OCI-LY3 (cell line): ENCODE measurements around the gene ACE.

Source experiments
- H2AFZ ChIP-seq: fragments of 200-600, 300-600 bp; shearing (Covaris generic); 2 replicates; pipeline ENCODE4 v1.6.0; 2014; ENCODE audit warnings: antibody characterized with exemption, low read depth, low read length
- H3K27ac ChIP-seq: fragments of 200-600, 300-600 bp; sonication (generic); 2 replicates; pipeline ENCODE4 v1.5.1; 2014; ENCODE audit warnings: mild to moderate bottlenecking, low read length, moderate library complexity, mixed read lengths
- H3K27me3 ChIP-seq: fragments of 200-600, 300-600 bp; sonication (generic); 2 replicates; pipeline ENCODE4 v1.6.1; 2014; ENCODE audit warnings: low read depth, low read length, mixed read lengths
- H3K36me3 ChIP-seq: fragments of 200-600, 300-600 bp; sonication (generic); replicated peaks from 2 replicates; pipeline ENCODE3; 2014; ENCODE audit warnings: low read depth, low read length, mixed read lengths
- H3K4me1 ChIP-seq: fragments of 300-600, 200-600 bp; sonication (generic); 2 replicates; pipeline ENCODE4 v1.6.1; 2014; ENCODE audit warnings: low read length, mixed read lengths
- H3K4me2 ChIP-seq: fragments of 200-600, 300-600 bp; sonication (generic); 2 replicates; pipeline ENCODE4 v1.6.1; 2014; ENCODE audit warnings: low read length, mixed read lengths
- H3K4me3 ChIP-seq: fragments of 300-600, 200-600 bp; sonication (generic); 2 replicates; pipeline ENCODE4 v1.5.1; 2014; ENCODE audit warnings: antibody characterized with exemption, mild to moderate bottlenecking, low read length, moderate library complexity
- H3K79me2 ChIP-seq: fragments of 300-600, 200-600 bp; shearing (Covaris generic); 2 replicates; pipeline ENCODE4 v1.6.1; 2014; ENCODE audit warnings: mild to moderate bottlenecking, low read length, mixed read lengths
- H3K9ac ChIP-seq: fragments of 300-600, 200-600 bp; shearing (Covaris generic); 2 replicates; pipeline ENCODE4 v1.6.0; 2014; ENCODE audit warnings: mild to moderate bottlenecking, low read length, moderate library complexity
- H3K9me3 ChIP-seq: fragments of 200-600, 300-600 bp; shearing (Covaris generic); 2 replicates; pipeline ENCODE4 v1.6.1; 2014; ENCODE audit warnings: low read length, mixed read lengths; ENCODE audit not compliant: insufficient read depth
- H4K20me1 ChIP-seq: fragments of 200-600, 300-600 bp; sonication (generic); 2 replicates; pipeline ENCODE4 v1.6.1; 2016; ENCODE audit warnings: low read length, mixed read lengths; ENCODE audit not compliant: insufficient read depth
- EZH2phosphoT487 ChIP-seq: fragments of 200-600 bp; shearing (Covaris generic); IDR thresholded peaks from 2 replicates; pipeline ENCODE4 v1.6.1; 2018; ENCODE audit warnings: antibody characterized with exemption, mixed run types, low read depth
- TF ChIP-seq, protein P1 (sequence below): fragments of 200-600, 300-600 bp; sonication (generic); IDR thresholded peaks from 2 replicates; pipeline ENCODE4 v1.5.1; 2014; ENCODE audit warnings: antibody characterized with exemption, low read length, low read depth

ACE gene

GRCh38 chr17:63535640-63536039 is 58.8 kb downstream of the ACE start:
- Histone ChIP-seq H3K9ac (no peak overlapping the region), H3K4me1 (no peaks in the 10 kb centered on the region), H2AFZ (no peak overlapping the region), H3K4me3 (no peak overlapping the region), H3K9me3 (no peaks in the 10 kb centered on the region), H3K27me3 (no peaks in the 10 kb centered on the region), H3K4me2 (no peak overlapping the region), H3K79me2 (no peaks in the 10 kb centered on the region), H3K27ac (no peak overlapping the region), H4K20me1 (no peaks in the 10 kb centered on the region), H3K36me3 (no peaks in the 10 kb centered on the region)
- TF ChIP-seq EZH2phosphoT487 = no peak
- TF ChIP-seq, protein P1, sequence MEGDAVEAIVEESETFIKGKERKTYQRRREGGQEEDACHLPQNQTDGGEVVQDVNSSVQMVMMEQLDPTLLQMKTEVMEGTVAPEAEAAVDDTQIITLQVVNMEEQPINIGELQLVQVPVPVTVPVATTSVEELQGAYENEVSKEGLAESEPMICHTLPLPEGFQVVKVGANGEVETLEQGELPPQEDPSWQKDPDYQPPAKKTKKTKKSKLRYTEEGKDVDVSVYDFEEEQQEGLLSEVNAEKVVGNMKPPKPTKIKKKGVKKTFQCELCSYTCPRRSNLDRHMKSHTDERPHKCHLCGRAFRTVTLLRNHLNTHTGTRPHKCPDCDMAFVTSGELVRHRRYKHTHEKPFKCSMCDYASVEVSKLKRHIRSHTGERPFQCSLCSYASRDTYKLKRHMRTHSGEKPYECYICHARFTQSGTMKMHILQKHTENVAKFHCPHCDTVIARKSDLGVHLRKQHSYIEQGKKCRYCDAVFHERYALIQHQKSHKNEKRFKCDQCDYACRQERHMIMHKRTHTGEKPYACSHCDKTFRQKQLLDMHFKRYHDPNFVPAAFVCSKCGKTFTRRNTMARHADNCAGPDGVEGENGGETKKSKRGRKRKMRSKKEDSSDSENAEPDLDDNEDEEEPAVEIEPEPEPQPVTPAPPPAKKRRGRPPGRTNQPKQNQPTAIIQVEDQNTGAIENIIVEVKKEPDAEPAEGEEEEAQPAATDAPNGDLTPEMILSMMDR = no peak

DNA sequence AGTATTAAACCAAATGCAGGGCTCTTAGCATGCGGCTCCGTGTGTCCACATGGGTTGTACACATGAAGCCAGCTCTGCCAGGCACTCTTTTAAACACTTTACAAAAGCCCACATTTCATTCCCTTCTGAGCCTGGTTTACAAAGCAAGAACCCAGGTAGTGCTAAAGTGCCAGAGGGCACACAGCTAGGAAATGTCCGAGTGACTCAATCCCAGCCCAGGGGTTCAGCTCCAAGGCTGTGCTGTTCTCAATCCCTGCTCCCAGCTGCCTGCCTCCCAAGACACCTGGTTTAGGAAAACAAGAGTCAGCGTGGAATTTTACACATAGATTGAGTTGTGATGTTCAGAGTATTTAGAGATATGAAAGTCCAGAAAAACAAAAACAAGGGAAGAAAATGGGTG is 60.1 kb downstream of the ACE start:
- TF ChIP-seq, protein P1 = no peak
- TF ChIP-seq EZH2phosphoT487 = no peak
- no peak overlapping the region for H3K4me3 ChIP-seq
- H3K36me3 ChIP-seq = no peaks in the 10 kb centered on the region
- H3K4me2 ChIP-seq = no peak overlapping the region
- no peak overlapping the region for H3K9ac ChIP-seq
- H3K27ac ChIP-seq = no peak overlapping the region
- H3K9me3 ChIP-seq = no peaks in the 10 kb centered on the region
- no peaks in the 10 kb centered on the region for H3K79me2 ChIP-seq
- H4K20me1 ChIP-seq = no peaks in the 10 kb centered on the region
- H3K27me3 ChIP-seq = no peaks in the 10 kb centered on the region
- no peaks in the 10 kb centered on the region for H3K4me1 ChIP-seq
- no peak overlapping the region for H2AFZ ChIP-seq

- Histone ChIP-seq H3K36me3 (no peaks in the 10 kb centered on the region), H3K27me3 (no peaks in the 10 kb centered on the region), H3K27ac (no peak overlapping the region), H3K4me1 (no peaks in the 10 kb centered on the region), H3K79me2 (no peaks in the 10 kb centered on the region), H3K4me3 (no peak overlapping the region), H2AFZ (no peak overlapping the region), H3K4me2 (no peak overlapping the region), H4K20me1 (no peaks in the 10 kb centered on the region), H3K9me3 (no peaks in the 10 kb centered on the region), H3K9ac (no peak overlapping the region)
- TF ChIP-seq, protein P1 = no peak
- no peak for TF ChIP-seq EZH2phosphoT487
Measured at GRCh38 chr17:63537991-63538692, 61.3 kb downstream of the ACE start.

DNA sequence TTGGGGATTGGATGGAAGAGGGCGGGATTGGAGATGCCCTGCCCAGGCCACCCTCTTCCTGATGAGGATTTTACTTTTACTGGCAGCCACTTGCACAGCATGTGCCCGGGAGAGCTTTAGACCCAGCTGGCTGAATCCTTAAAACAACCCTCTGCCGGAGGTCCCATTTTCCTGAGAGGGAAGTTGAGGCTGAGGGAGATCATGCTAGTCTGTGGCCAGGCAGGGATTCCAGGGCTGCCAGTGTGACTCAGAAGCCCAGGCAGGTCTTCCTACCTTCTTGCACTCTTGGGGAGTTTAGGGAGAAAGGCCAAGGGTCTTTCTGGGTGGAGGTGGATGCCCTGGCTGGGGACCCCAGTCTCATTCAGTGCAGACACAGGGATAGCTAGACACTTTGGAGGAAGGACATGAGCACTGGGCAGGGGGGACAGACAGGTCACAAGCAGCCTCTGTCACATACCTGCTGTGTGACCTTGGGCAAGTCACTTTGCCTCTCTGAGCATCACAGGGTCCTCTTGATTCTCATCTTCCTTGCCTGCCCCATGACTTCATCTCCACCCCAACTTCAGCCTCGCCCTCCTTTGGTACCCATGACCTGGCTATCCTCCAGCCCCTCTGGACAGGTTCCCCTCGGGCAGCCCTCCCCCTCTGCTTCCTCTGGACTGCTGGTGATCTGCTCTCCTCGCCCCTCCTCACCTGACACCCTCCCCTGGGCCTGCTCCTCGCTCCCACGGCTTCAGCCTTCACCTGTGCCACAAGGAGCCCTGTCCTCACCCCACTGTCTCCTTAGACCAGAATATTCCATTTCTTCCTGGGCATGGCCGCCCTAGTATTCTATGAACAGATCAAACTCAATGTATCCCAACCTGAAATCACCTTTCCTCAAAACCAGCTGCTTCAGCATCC is 62.1 kb downstream of the ACE start:
- no peak overlapping the region for H3K4me2 ChIP-seq
- H3K79me2 ChIP-seq = no peaks in the 10 kb centered on the region
- no peak overlapping the region for H3K27ac ChIP-seq
- no peaks in the 10 kb centered on the region for H3K4me1 ChIP-seq
- no peaks in the 10 kb centered on the region for H3K9me3 ChIP-seq
- H3K9ac ChIP-seq = no peak overlapping the region
- no peaks in the 10 kb centered on the region for H4K20me1 ChIP-seq
- no peaks in the 10 kb centered on the region for H3K36me3 ChIP-seq
- no peak for TF ChIP-seq EZH2phosphoT487
- no peak overlapping the region for H3K4me3 ChIP-seq
- no peak overlapping the region for H2AFZ ChIP-seq
- H3K27me3 ChIP-seq = no peaks in the 10 kb centered on the region
